ENCODE data around the gene NFS1.

GRCh38 chr20:35719717-35720116 lies 20.6 kb upstream of the NFS1 start:
- TF ChIP-seq CTCF (IDR thresholded peaks at IDR 0.05) (no peak), POLR2A (IDR thresholded peaks at IDR 0.05) (no peak)
